RCC 7860 (cell line): ENCODE results near the gene PBX1.

ENCODE experiments used
- DNase-seq: peaks from one replicate; pipeline ENCODE4 v3.0.0-alpha.2; 2015; ENCODE audit warnings: low spot score
- FAIRE-seq: peaks from 2 replicates; lab custom pipeline; 2012; peaks lifted over from hg19 to GRCh38; lab: Jason Lieb, UNC

PBX1 gene

GRCh38 chr1:164689672-164690511 is 130.9 kb downstream of the PBX1 start:
- FAIRE-seq, result no peak
- no peak for DNase-seq

- FAIRE-seq, result no peak
- no peak for DNase-seq
Measured at GRCh38 chr1:164692420-164692819, 133.4 kb downstream of the PBX1 start.

GRCh38 chr1:164693564-164694359 is 134.8 kb downstream of the PBX1 start:
- FAIRE-seq (no peak), DNase-seq (no peak)

- no peak for FAIRE-seq
- no peak for DNase-seq
Measured at GRCh38 chr1:164694505-164694904, 135.5 kb downstream of the PBX1 start.

GRCh38 chr1:164695956-164696665 is 137.1 kb downstream of the PBX1 start:
- FAIRE-seq, result no peak

GRCh38 chr1:164699815-164700491 is 141.0 kb downstream of the PBX1 start:
- FAIRE-seq, result no peak
- DNase-seq, result no peak

More at GRCh38 chr1:164695956-164696665, 137.1 kb downstream of the PBX1 start:
- DNase-seq, result no peak

- DNase-seq (no peak), FAIRE-seq (no peak)
Measured at GRCh38 chr1:164700683-164701082, 141.7 kb downstream of the PBX1 start.

GRCh38 chr1:164701189-164701761 is 142.3 kb downstream of the PBX1 start:
- DNase-seq, result no peak
- no peak for FAIRE-seq

- no peak for DNase-seq
- no peak for FAIRE-seq
Measured at GRCh38 chr1:164702216-164702615, 143.2 kb downstream of the PBX1 start.

GRCh38 chr1:164702664-164703063 is 143.7 kb downstream of the PBX1 start:
- no peak for DNase-seq
- FAIRE-seq, result no peak

GRCh38 chr1:164703463-164703862 is 144.5 kb downstream of the PBX1 start:
- FAIRE-seq, result no peak
- DNase-seq, result no peak

- FAIRE-seq (no peak), DNase-seq (no peak)
Measured at GRCh38 chr1:164703960-164704411, 145.0 kb downstream of the PBX1 start.

- DNase-seq, result no peak
- no peak for FAIRE-seq
Measured at GRCh38 chr1:164704954-164705353, 146.0 kb downstream of the PBX1 start.

- DNase-seq, result no peak
- no peak for FAIRE-seq
Measured at GRCh38 chr1:164706606-164706987, 147.6 kb downstream of the PBX1 start.

GRCh38 chr1:164707868-164708331 is 148.9 kb downstream of the PBX1 start:
- FAIRE-seq, result no peak
- peak; percentile 40 for DNase-seq

- DNase-seq, result no peak
- no peak for FAIRE-seq
Measured at GRCh38 chr1:164708596-164708995, 149.6 kb downstream of the PBX1 start.

- FAIRE-seq, result no peak
Measured at GRCh38 chr1:164709126-164709525, 150.1 kb downstream of the PBX1 start.

GRCh38 chr1:164709541-164710278 is 150.7 kb downstream of the PBX1 start:
- no peak for DNase-seq
- FAIRE-seq, result no peak

More at GRCh38 chr1:164709126-164709525, 150.1 kb downstream of the PBX1 start:
- no peak for DNase-seq
